ENCODE data around the gene FAM98B.
"Not testable (repeated sequence)": the region's sequence is repeated elsewhere in the genome, so short reads cannot be mapped to it uniquely, and the experiment has no call there.

FAM98B gene

GRCh38 chr15:38421069-38421690 is 32.7 kb upstream of the FAM98B start:
- Mint-ChIP-seq H3K27me3 (ENCODE audit: low read depth) (peaks cover 5% of the 10 kb centered on the region), H3K4me3 (no peak overlapping the region), H3K9me3 (peaks cover 5% of the 10 kb centered on the region), H3K27ac (no peak overlapping the region), H3K4me1 (no peaks in the 10 kb centered on the region), H3K36me3 (ENCODE audit: low read depth) (no peaks in the 10 kb centered on the region)
- no peak for TF ChIP-seq CTCF (IDR thresholded peaks at IDR 0.05; ENCODE audit: unreplicated experiment in 3 of 3)

- peaks cover 5% of the 10 kb centered on the region for H3K9me3 Mint-ChIP-seq
- H3K27me3 Mint-ChIP-seq (ENCODE audit: low read depth): no peaks in the 10 kb centered on the region
- no peak overlapping the region for H3K4me3 Mint-ChIP-seq
- H3K36me3 Mint-ChIP-seq (ENCODE audit: low read depth): no peaks in the 10 kb centered on the region
- H3K27ac Mint-ChIP-seq: no peak overlapping the region
- no peak for TF ChIP-seq CTCF (IDR thresholded peaks at IDR 0.05; ENCODE audit: unreplicated experiment in 3 of 3)
- H3K4me1 Mint-ChIP-seq: no peaks in the 10 kb centered on the region
These were observed 29.8 kb upstream of the FAM98B start for GRCh38 chr15:38424101-38424552.

DNA sequence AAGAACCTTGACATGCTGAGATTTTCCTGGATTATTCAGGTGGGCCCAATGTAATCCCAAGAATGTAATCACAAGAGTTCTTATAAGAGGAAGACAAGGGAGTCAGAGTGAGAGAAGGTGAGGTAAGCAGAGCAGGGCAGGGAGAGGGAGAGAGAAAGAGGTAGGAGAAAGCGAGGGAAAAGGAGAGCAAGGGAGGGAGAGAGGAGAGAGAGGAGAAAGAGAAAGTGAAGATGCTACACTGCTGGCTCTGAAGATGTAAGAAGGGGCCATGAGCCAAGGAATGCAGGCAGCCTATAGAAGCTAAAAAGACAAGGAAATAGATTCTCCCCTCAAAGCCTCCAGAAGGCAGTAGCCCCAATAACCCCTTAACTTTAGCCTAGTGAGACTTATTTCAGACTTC is 28.7 kb upstream of the FAM98B start:
- no peaks in the 10 kb centered on the region for H3K27me3 Mint-ChIP-seq (ENCODE audit: low read depth)
- no peak overlapping the region for H3K27ac Mint-ChIP-seq
- peaks cover 5% of the 10 kb centered on the region for H3K9me3 Mint-ChIP-seq
- H3K4me1 Mint-ChIP-seq: no peaks in the 10 kb centered on the region
- no peaks in the 10 kb centered on the region for H3K36me3 Mint-ChIP-seq (ENCODE audit: low read depth)
- no peak for TF ChIP-seq CTCF (IDR thresholded peaks at IDR 0.05; ENCODE audit: unreplicated experiment in 3 of 3)
- H3K4me3 Mint-ChIP-seq: no peak overlapping the region

DNA sequence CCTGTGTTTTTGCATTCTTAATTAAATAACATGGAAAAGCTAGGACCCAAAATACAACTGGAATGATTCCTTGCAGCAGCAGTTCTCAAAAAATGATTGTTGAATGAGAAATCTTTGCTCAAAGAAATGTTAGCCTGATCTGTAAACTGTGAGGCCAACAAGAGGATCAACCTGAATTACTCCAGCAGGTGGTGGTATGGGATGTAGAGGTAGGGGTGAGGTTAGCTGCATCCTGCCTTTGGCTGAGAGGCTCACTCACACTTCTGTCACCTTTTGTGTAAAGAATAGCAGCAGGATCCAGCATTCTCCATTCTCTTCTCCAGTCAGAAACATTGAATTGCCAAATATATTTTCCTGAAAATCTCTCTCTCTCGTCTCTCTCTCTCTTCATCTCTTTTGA is 26.5 kb upstream of the FAM98B start:
- Mint-ChIP-seq H3K4me3 (no peak overlapping the region), H3K36me3 (ENCODE audit: low read depth) (no peaks in the 10 kb centered on the region), H3K4me1 (no peaks in the 10 kb centered on the region), H3K9me3 (peaks cover 3% of the 10 kb centered on the region), H3K27me3 (ENCODE audit: low read depth) (no peaks in the 10 kb centered on the region), H3K27ac (no peak overlapping the region)
- no peak for TF ChIP-seq CTCF (IDR thresholded peaks at IDR 0.05; ENCODE audit: unreplicated experiment in 3 of 3)

DNA sequence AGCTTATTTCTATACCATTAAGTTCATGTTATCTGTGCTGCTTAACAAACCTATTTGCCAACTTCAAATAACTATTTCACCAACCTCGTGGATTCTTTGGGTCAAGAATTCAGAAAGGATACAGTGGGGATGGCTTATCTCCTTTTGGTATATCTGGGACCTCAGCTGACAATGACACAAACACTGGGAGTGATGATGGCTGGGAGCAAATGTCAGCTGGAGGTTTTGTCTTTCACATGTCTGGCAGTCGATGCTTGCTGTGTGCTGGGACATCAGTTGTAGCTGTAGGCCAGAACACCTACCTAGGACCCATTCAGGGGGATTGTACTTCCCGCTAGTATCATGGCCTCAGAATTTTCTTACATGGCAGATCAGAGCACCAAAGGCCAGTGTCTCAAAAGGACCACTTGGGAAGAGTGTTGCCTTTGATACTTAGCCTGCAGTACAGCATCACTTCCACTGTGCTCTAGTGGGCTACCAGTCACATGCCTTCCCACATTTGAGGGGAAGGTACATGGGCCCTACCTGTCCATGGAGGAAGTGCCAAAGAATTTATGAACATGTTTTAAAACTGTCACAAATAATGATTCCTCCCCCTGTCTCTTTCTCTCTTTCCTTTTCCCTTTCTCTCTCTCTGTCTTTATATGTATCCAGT is 23.7 kb upstream of the FAM98B start:
- H3K27ac Mint-ChIP-seq: no peak overlapping the region
- H3K27me3 Mint-ChIP-seq (ENCODE audit: low read depth): peaks cover under 1% of the 10 kb centered on the region
- H3K36me3 Mint-ChIP-seq (ENCODE audit: low read depth): no peaks in the 10 kb centered on the region
- TF ChIP-seq CTCF (IDR thresholded peaks at IDR 0.05; ENCODE audit: unreplicated experiment in 3 of 3): no peak
- H3K4me1 Mint-ChIP-seq: no peaks in the 10 kb centered on the region
- no peak overlapping the region for H3K4me3 Mint-ChIP-seq
- peaks cover under 1% of the 10 kb centered on the region for H3K9me3 Mint-ChIP-seq

- TF ChIP-seq CTCF (IDR thresholded peaks at IDR 0.05; ENCODE audit: unreplicated experiment in 3 of 3): no peak
- Mint-ChIP-seq H3K4me1 (no peaks in the 10 kb centered on the region), H3K9me3 (peaks cover 17% of the 10 kb centered on the region), H3K36me3 (ENCODE audit: low read depth) (no peaks in the 10 kb centered on the region), H3K27ac (no peak overlapping the region), H3K4me3 (no peak overlapping the region), H3K27me3 (ENCODE audit: low read depth) (peaks cover 13% of the 10 kb centered on the region)
These were observed 16.9 kb upstream of the FAM98B start for GRCh38 chr15:38436993-38437392.

DNA sequence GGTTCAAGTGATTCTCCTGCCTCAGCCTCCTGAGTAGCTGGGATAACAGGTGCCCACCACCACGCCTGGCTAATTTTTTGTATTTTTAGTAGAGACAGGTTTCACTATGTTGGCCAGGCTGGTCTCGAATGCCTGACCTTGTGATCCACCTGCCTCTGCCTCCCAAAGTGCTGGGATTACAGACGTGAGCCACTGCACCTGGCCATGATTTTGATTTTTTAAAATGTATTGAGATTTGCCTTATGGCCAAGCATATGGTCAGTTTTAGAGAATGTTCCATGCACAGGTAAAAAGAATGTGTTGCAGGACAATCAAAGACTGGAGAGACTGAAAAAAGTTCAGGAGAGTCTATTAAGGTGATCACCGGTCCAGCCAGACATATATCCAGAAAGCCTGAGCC is 16.3 kb upstream of the FAM98B start:
- not testable (repeated sequence) for H3K36me3 Mint-ChIP-seq (ENCODE audit: low read depth); H3K4me3 Mint-ChIP-seq; H3K4me1 Mint-ChIP-seq; H3K27ac Mint-ChIP-seq
- Mint-ChIP-seq H3K27me3 (ENCODE audit: low read depth) (peaks cover 13% of the 10 kb centered on the region), H3K9me3 (peaks cover 17% of the 10 kb centered on the region)

Data from nephron (organoid).